Caco-2 (cell line): Measurements from ENCODE around the gene DIAPH2. TPM values are rescaled to one million over a fixed set of nuclear protein-coding genes. Genes with fewer than 3 reads are reported as not detected.
A peak's percentile ranks its signal among the peaks of the same experiment; 100 is the strongest.

Source experiments
- BruUV-seq: library from RNA; stranded (reverse); fragments of 400-500 nt; replicated peaks from 2 replicates; lab custom pipeline; 2021; lab: Mats Ljungman, UMichigan
- CTCF ChIA-PET: fragments of 300-600 bp; sonication (Branson Sonifier 250); formaldehyde crosslinking; loops from one replicate; lab custom pipeline; 2022; ENCODE audit warnings: antibody characterized with exemption; lab: Charles Lee
- POLR2A ChIA-PET: fragments of 300-600 bp; sonication (Branson Sonifier 250); formaldehyde crosslinking; loops from one replicate; lab custom pipeline; 2022; ENCODE audit warnings: antibody characterized with exemption; lab: Charles Lee
- DNase-seq, 2 experiments: peaks; one replicate each; pipeline versions ENCODE4 v3.0.0 to v3.0.0-alpha.2; 2020 to 2022
- H3K27me3 ChIP-seq: replicated peaks from 2 replicates; pipeline ENCODE4 v1.6.0; 2011; ENCODE audit warnings: low read length; ENCODE audit not compliant: control insufficient read depth, insufficient read depth
- H3K36me3 ChIP-seq: 2 replicates; pipeline ENCODE4 v1.5.1; 2011; ENCODE audit warnings: low read length; ENCODE audit not compliant: control insufficient read depth, insufficient read depth
- H3K4me1 ChIP-seq: fragments of 250-450 bp; sonication (Bioruptor Pico); 2 replicates; pipeline ENCODE4 v1.5.1; 2020; ENCODE audit warnings: mild to moderate bottlenecking
- H3K4me3 ChIP-seq: 2 replicates; pipeline ENCODE4 v1.5.1; 2011; ENCODE audit warnings: low read depth, mild to moderate bottlenecking, control low read depth, low read length
- H3K9me3 ChIP-seq: fragments of 250-450 bp; sonication (Bioruptor Pico); 2 replicates; pipeline ENCODE4 v1.5.1; 2020; ENCODE audit warnings: mild to moderate bottlenecking, moderate library complexity
- H3K27ac Mint-ChIP-seq: one replicate; pipeline ENCODE4 v1.8.0; 2022; ENCODE audit warnings: mixed read lengths; ENCODE audit not compliant: unreplicated experiment
- H3K27me3 Mint-ChIP-seq: one replicate; pipeline ENCODE4 v1.8.0; 2022; ENCODE audit warnings: mixed read lengths; ENCODE audit not compliant: insufficient read depth, unreplicated experiment
- H3K36me3 Mint-ChIP-seq: one replicate; pipeline ENCODE4 v1.8.0; 2022; ENCODE audit warnings: mild to moderate bottlenecking, mixed read lengths; ENCODE audit not compliant: insufficient read depth, unreplicated experiment
- H3K4me1 Mint-ChIP-seq: one replicate; pipeline ENCODE4 v1.8.0; 2022; ENCODE audit warnings: low read depth, mixed read lengths; ENCODE audit not compliant: unreplicated experiment
- H3K4me3 Mint-ChIP-seq: one replicate; pipeline ENCODE4 v1.8.0; 2022; ENCODE audit warnings: mild to moderate bottlenecking, moderate library complexity, mixed read lengths; ENCODE audit not compliant: unreplicated experiment
- H3K9me3 Mint-ChIP-seq: one replicate; pipeline ENCODE4 v1.8.0; 2022; ENCODE audit warnings: mixed read lengths; ENCODE audit not compliant: unreplicated experiment
- intact Hi-C: fragments of 100-400 bp; cut with micrococcal nuclease; formaldehyde crosslinking; loops from one replicate; pipeline ENCODE4 v1.10.0; 2022; ENCODE audit not compliant: unreplicated experiment
- total RNA-seq: library from RNA; stranded (reverse); gene quantifications from 2 replicates; pipeline ENCODE4 v1.2.3, GENCODE V29; 2022
- TF ChIP-seq, protein P1 (sequence below), 2 experiments: fragments of 200-600 bp in 1 of 2; IDR thresholded peaks; 1 replicate in 1 of 2; 2 replicates in 1 of 2; pipeline versions ENCODE4 v1.5.1 to v1.8.0; 2011 to 2022; ENCODE audit warnings: antibody characterized with exemption in 1 of 2, control low read depth in 1 of 2, inconsistent platforms in 1 of 2, low read depth in 1 of 2, low read length in 1 of 2, mild to moderate bottlenecking in 1 of 2, moderate library complexity in 1 of 2; ENCODE audit not compliant: insufficient read depth in 1 of 2, severe bottlenecking in 1 of 2, unreplicated experiment in 1 of 2

The DIAPH2 gene
- total RNA-seq, 1 experiment from 2014 or later, result 16.1 TPM

DNA sequence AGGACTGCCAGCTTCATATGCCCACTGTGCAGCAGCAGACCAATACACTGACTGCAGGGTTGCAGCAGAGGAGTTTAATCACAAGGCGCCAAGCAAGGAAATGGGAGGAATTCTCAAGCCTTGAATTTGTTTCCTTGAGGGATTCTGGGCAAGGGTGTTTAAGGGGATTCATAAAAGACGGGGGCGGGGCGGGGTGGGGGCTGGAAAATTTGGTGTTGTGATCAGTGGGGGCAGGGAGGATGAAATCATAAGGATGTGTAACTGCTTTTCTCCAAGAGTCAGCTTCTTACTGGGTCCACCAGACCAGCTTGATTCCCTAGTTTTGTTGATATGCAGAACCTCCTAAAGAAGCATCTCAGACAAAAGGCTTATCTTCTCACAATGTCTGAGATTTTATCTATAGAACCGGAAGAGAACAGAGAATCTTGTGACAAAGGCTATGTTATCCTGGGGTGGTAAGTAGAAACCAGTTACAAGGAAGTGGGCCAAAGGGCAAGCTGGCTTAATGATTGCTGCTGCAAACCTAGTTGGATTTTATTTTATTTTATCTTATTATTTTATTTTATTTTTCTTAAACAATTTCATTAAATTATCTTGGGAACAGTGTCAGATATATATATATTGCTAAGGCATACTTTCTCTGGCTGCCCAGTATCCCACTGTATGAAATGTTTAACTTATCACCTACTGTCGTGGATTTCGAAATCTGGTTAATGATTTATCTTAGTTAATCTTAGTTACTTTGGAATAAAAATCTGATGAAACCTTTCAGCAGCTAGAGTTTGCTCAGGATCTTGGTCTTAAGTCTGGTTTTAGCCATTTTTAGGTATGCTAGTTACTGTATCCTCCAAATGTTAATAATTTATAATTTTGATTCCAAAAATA, 475.5 kb downstream of the DIAPH2 start:
- no peaks in the 10 kb centered on the region for H3K27me3 ChIP-seq
- CTCF ChIA-PET, result no interaction called here
- H3K4me3 Mint-ChIP-seq, result no peak overlapping the region
- H3K4me1 Mint-ChIP-seq, result peaks cover 19% of the 10 kb centered on the region
- TF ChIP-seq, protein P1, sequence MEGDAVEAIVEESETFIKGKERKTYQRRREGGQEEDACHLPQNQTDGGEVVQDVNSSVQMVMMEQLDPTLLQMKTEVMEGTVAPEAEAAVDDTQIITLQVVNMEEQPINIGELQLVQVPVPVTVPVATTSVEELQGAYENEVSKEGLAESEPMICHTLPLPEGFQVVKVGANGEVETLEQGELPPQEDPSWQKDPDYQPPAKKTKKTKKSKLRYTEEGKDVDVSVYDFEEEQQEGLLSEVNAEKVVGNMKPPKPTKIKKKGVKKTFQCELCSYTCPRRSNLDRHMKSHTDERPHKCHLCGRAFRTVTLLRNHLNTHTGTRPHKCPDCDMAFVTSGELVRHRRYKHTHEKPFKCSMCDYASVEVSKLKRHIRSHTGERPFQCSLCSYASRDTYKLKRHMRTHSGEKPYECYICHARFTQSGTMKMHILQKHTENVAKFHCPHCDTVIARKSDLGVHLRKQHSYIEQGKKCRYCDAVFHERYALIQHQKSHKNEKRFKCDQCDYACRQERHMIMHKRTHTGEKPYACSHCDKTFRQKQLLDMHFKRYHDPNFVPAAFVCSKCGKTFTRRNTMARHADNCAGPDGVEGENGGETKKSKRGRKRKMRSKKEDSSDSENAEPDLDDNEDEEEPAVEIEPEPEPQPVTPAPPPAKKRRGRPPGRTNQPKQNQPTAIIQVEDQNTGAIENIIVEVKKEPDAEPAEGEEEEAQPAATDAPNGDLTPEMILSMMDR (IDR thresholded peaks at IDR 0.05; ENCODE audit: insufficient read depth in 1 of 2, low read depth in 1 of 2, low read length in 1 of 2, severe bottlenecking in 1 of 2, unreplicated experiment in 1 of 2), result no peak
- H3K36me3 ChIP-seq, result no peaks in the 10 kb centered on the region
- peaks cover 7% of the 10 kb centered on the region; the same call in 1 of the 2 replicates for H3K4me1 ChIP-seq
- no peaks in the 10 kb centered on the region for H3K36me3 Mint-ChIP-seq
- POLR2A ChIA-PET, result interaction anchor here (0.7 kb wide), 1 partner anchor 154 kb away, joined by 3 read pairs; no protein-coding TSS in a partner anchor
- no peaks in the 10 kb centered on the region for H3K9me3 Mint-ChIP-seq
- H3K4me3 ChIP-seq, result no peak overlapping the region
- H3K27ac Mint-ChIP-seq, result no peak overlapping the region
- no TSS peak for BruUV-seq
- H3K27me3 Mint-ChIP-seq, result no peaks in the 10 kb centered on the region
- no peaks in the 10 kb centered on the region for H3K9me3 ChIP-seq
- intact Hi-C loops, result no loop called here
- DNase-seq, result peak; percentile 20 to 26

- no peaks in the 10 kb centered on the region for H3K27me3 Mint-ChIP-seq
- ChIA-PET CTCF (no interaction called here), POLR2A (no interaction called here)
- H3K9me3 Mint-ChIP-seq, result no peaks in the 10 kb centered on the region
- no peak overlapping the region for H3K27ac Mint-ChIP-seq
- Histone ChIP-seq H3K4me3 (no peak overlapping the region), H3K9me3 (no peaks in the 10 kb centered on the region), H3K4me1 (no peaks in the 10 kb centered on the region), H3K27me3 (no peaks in the 10 kb centered on the region), H3K36me3 (no peaks in the 10 kb centered on the region)
- no peak overlapping the region for H3K4me3 Mint-ChIP-seq
- DNase-seq, result no peak
- TF ChIP-seq, protein P1 (IDR thresholded peaks at IDR 0.05; ENCODE audit: insufficient read depth in 1 of 2, low read depth in 1 of 2, low read length in 1 of 2, severe bottlenecking in 1 of 2, unreplicated experiment in 1 of 2), result no peak
- intact Hi-C loops, result no loop called here
- H3K4me1 Mint-ChIP-seq, result peaks cover 8% of the 10 kb centered on the region
- BruUV-seq, result no TSS peak
- H3K36me3 Mint-ChIP-seq, result no peaks in the 10 kb centered on the region
Observed at GRCh38 chrX:97167333-97167732, 482.7 kb downstream of the DIAPH2 start.

DNA sequence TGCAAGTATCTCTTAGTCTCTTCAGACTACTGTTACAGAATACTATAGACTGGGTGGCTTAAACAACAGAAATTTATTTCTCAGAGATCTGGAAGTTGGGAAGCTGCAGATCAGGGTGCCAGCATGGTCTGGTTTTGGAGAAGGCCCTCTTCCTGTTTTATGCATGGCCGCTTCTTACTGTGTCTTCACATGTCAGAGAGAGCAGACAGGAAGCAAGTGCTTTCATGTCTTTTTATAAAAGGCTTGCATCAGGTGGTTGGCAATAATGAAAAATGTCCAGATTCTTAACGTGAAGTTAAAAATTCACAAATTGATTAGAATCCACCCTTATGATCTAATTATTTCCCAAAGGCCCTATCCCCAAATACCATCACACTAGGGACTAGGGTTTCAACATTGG, 484.0 kb downstream of the DIAPH2 start:
- no peak overlapping the region for H3K4me3 ChIP-seq
- ChIA-PET POLR2A (no interaction called here), CTCF (no interaction called here)
- H3K27me3 ChIP-seq, result no peaks in the 10 kb centered on the region
- no peaks in the 10 kb centered on the region for H3K9me3 ChIP-seq
- BruUV-seq, result no TSS peak
- TF ChIP-seq, protein P1 (IDR thresholded peaks at IDR 0.05; ENCODE audit: insufficient read depth in 1 of 2, low read depth in 1 of 2, low read length in 1 of 2, severe bottlenecking in 1 of 2, unreplicated experiment in 1 of 2), result no peak
- H3K9me3 Mint-ChIP-seq, result no peaks in the 10 kb centered on the region
- no peak overlapping the region for H3K27ac Mint-ChIP-seq
- no peaks in the 10 kb centered on the region for H3K36me3 Mint-ChIP-seq
- DNase-seq, result no peak
- intact Hi-C loops, result no loop called here
- no peaks in the 10 kb centered on the region for H3K4me1 Mint-ChIP-seq
- H3K27me3 Mint-ChIP-seq, result no peaks in the 10 kb centered on the region
- no peaks in the 10 kb centered on the region for H3K36me3 ChIP-seq
- no peaks in the 10 kb centered on the region for H3K4me1 ChIP-seq
- no peak overlapping the region for H3K4me3 Mint-ChIP-seq
